Activated T-cell treated with anti-CD3 and anti-CD28 coated beads for 48 hours (primary cell): ENCODE results near the gene SLC39A11.

Experiments used
- DNase-seq: peaks from one replicate; pipeline ENCODE4 v3.0.0-alpha.2; 2020; ENCODE audit warnings: low read depth

The SLC39A11 gene

DNA sequence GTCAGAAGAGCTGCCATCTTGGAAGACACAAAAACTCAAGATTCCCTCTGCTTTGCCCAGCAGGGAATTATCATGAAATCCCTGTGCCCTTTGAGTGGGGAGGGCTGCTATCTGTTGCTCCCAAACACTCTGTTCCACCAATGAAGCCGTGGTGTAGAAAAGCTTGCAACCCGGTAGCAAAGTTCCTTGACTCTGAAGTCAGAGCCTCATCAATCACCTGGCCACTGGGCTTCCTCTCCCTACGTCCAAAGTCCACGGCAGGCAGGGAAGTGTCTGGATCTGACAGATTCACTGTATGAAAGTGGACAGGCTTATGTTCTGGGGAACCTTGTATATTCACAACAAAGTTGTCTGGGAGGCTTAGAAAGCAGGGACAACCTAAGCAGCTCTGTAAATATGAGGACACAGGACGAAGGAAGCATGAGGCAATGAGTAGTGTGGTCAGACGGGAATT, 343.3 kb downstream of the SLC39A11 start:
- no peak for DNase-seq

DNA sequence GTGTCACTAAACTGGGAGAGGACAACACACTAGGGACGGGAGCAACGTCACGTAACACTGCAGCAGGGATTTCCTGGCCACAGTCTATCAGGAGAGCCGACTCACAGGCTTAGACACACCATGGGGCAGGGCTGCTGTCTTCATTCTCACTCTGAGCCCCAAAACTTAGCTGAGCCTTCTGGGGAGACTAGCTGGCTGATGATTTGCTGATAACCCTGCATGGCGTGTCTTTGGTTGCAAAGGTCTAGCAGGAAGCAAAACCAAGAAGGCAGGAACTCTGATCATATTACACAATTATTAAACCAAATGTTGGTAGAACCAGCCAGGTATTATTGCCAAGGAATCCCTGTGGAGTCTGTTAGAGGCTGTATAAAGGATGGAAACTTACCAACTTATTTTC, 345.0 kb downstream of the SLC39A11 start:
- DNase-seq, result no peak

DNA sequence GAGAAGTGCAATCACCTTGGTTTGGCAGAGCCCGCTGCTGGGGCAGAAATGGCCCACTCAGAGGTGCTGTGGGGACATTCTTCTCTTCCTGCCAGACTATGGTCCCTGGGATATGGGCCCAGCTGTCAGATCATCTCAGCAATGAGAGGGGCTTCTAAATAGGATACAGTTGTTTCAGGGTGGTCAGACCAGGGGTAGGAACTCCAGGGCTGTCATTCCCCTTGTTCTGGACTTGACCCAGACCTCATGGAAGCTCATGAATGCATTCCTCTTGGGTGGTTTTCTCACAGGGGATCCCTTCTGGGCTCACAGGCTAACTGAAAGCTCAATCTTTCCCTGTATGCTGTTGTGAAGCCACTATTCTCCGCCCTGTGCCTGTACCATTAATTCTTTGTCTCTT, 347.2 kb downstream of the SLC39A11 start:
- DNase-seq, result no peak

DNA sequence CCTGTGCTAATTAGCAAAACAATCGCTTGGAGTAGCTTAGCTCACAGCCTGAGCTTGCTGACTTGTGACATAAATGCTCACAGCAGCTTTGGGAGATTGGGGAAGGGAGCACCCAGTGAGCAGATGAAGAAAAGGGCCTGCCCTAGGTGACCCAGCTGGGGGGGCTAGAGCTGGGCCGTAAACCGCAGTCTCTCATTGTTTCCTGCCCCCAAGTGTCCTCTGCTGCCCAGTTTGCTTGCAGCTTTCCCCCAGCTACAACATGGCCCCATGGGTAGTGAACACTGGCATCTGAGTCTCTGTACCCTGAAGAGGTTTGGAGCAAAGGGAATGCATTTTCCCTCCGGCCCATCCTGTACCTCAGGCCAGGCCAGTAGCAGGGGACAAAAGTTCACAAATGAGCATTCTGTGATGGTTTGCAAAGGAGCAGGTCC, 349.4 kb downstream of the SLC39A11 start:
- DNase-seq, result no peak

- no peak for DNase-seq
Measured at GRCh38 chr17:72737151-72737690, 355.3 kb downstream of the SLC39A11 start.

DNA sequence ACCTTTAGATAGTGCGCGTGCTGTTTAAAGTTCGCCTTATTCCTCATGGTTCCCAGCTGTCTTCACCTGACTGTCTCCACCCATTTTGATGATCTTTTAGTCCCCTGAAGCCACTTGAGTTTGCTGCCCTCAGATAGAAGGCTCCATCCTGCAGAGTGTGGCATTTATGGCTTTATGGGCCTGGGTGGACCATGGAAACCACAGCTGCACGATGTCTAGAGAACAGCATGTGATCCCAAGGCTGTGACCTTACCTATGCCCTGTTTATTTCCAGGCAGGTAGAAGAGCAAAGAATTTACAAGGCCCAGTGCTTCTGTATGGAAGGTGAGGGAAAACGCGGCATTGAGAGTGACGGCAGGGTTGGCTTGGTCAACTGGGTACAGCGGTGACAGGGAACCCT, 356.9 kb downstream of the SLC39A11 start:
- no peak for DNase-seq

GRCh38 chr17:72735048-72735447, 357.4 kb downstream of the SLC39A11 start:
- no peak for DNase-seq

GRCh38 chr17:72734613-72735012, 357.9 kb downstream of the SLC39A11 start:
- DNase-seq, result no peak

GRCh38 chr17:72733619-72734282, 358.7 kb downstream of the SLC39A11 start:
- DNase-seq, result no peak

GRCh38 chr17:72732893-72733618, 359.4 kb downstream of the SLC39A11 start:
- no peak for DNase-seq

GRCh38 chr17:72730077-72730476, 362.4 kb downstream of the SLC39A11 start:
- no peak for DNase-seq

DNA sequence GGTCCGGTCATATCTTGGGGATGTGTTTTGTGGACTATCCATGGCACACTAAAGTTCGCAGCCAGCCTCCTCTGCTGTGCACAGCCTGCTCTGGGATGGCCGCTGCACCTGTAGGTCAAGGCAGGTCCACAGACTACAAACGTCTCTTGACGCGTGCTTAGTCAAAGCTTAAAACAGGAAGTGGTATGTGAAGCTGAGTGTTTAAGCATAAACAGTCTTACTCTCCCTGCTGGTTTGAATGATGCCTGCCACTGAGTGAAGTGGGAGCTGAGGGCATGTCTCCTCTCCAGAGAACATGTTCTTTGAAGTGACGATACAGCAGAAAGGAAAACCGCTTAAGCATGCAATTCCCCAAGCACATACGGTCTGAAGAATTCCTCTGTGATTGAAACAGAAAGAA, 365.6 kb downstream of the SLC39A11 start:
- no peak for DNase-seq

- peak; percentile 37 for DNase-seq
Measured at GRCh38 chr17:72725433-72726068, 366.9 kb downstream of the SLC39A11 start.

- DNase-seq, result no peak
Measured at GRCh38 chr17:72724267-72724666, 368.2 kb downstream of the SLC39A11 start.

GRCh38 chr17:72723711-72724110, 368.8 kb downstream of the SLC39A11 start:
- no peak for DNase-seq

DNA sequence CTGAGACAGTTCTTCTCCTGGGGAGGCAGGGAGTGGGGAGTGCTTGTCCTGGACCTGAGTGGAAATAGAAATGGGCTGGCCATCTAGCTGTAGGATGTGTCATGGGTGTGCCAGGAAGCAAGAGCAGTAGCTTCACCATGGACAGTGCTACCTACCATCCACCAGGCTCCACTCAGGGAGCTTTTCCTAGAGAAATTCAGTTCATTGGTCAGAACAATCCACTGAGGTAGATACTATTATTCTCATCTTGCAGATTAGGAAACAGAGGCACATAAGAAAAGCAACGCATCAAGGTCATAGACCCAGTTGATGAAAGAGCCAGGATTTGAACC, 372.0 kb downstream of the SLC39A11 start:
- DNase-seq, result no peak

- peak; percentile 52 for DNase-seq
Measured at GRCh38 chr17:72719578-72720493, 372.7 kb downstream of the SLC39A11 start.

GRCh38 chr17:72719206-72719577, 373.3 kb downstream of the SLC39A11 start:
- no peak for DNase-seq

DNA sequence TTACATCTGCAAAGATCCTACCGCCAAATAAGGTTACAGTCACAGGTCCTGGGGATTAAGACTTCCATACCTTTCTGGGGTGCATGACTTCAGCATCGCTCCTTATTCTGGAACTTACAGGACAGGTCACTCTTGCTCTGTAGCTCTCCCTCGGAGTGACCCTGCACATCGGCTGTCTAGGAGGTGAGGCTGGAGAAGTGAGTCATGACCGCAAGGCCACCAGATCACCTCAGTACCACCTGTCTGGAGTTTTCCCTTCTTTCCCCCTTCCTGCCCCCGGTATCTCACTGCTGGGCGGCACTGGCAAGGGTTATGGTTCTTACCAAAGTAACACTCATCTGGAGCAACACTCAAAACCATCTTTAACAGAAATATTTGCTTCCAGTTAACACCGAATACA, 374.8 kb downstream of the SLC39A11 start:
- DNase-seq, result no peak

GRCh38 chr17:72717276-72717675, 375.2 kb downstream of the SLC39A11 start:
- no peak for DNase-seq

DNA sequence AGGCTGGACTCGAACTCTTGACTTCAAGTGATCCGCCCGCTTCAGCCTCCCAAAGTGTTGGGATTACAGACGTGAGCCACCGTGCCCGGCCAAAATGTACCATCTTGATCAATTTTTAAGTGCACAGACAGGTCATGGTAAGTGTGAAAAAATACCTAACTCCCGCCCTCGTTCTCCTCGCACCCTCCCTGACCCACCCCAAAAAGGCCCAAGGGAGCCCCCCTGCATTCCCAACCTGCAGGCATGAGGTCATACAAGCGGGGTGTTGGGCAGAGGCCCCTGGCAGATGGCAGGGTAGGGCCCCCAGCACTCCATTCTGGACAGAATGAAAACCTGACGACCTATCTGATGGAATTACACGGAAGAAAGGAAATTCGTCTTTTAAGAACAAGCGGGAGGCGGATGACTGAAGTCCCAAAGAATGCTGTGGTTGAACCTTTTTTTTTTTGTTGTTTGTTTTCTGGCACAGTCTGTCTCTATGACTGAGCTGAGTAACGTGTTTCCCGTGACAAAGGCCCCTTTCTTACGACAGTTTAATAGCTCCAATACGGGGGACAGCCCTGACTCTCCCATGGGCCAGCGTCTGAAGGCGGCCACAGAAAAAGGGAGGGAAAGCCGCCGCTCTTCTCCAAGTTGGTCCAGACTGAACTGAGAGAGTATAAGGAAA, 376.4 kb downstream of the SLC39A11 start:
- no peak for DNase-seq
